CD8-positive, alpha-beta memory T cell (primary cell): ENCODE data around the gene GPR152. TPM values are rescaled to one million over a fixed set of nuclear protein-coding genes. Genes with fewer than 3 reads are reported as not detected.
"Not testable (repeated sequence)": the region's sequence is repeated elsewhere in the genome, so short reads cannot be mapped to it uniquely, and the experiment has no call there.

Source experiments
- CTCF ChIA-PET: fragments of 350-600 bp; sonication (Branson Sonifier 250); formaldehyde crosslinking; loops from one replicate; lab custom pipeline; 2021; ENCODE audit warnings: antibody characterized with exemption; lab: Charles Lee
- POLR2A ChIA-PET: fragments of 350-600 bp; sonication (Branson Sonifier 250); formaldehyde crosslinking; loops from one replicate; lab custom pipeline; 2021; ENCODE audit warnings: antibody characterized with exemption; lab: Charles Lee
- DNase-seq, 5 donors: peaks; one replicate each; pipeline versions ENCODE4 v3.0.0 to v3.0.0-alpha.2; 2020 to 2022; ENCODE audit warnings: mixed read lengths in 1 of 5
- H3K27ac ChIP-seq: one replicate; pipeline ENCODE4 v1.7.0; 2013; ENCODE audit warnings: low read depth, mild to moderate bottlenecking, low read length, moderate library complexity
- H3K27me3 ChIP-seq: 2 replicates; pipeline ENCODE4 v1.7.0; 2013; ENCODE audit warnings: low read length, mild to moderate bottlenecking; ENCODE audit not compliant: insufficient read depth, poor library complexity, severe bottlenecking
- H3K36me3 ChIP-seq: 2 replicates; pipeline ENCODE4 v1.7.0; 2013; ENCODE audit warnings: mild to moderate bottlenecking, low read length, moderate library complexity; ENCODE audit not compliant: insufficient read depth
- H3K4me1 ChIP-seq: 2 replicates; pipeline ENCODE4 v1.7.0; 2013; ENCODE audit warnings: mild to moderate bottlenecking, low read length, moderate library complexity; ENCODE audit not compliant: insufficient read depth
- H3K4me3 ChIP-seq: 2 replicates; pipeline ENCODE4 v1.7.0; 2013; ENCODE audit warnings: mild to moderate bottlenecking, low read length
- H3K9me3 ChIP-seq: 2 replicates; pipeline ENCODE4 v1.7.0; 2013; ENCODE audit warnings: mild to moderate bottlenecking, low read length
- H3K27ac Mint-ChIP-seq, 8 donors: one replicate each; pipeline ENCODE4 v1.8.0; 2020 to 2021; ENCODE audit warnings: mixed read lengths in 8 of 8, mild to moderate bottlenecking in 6 of 8, inconsistent platforms in 3 of 8, moderate library complexity in 3 of 8
- H3K27me3 Mint-ChIP-seq, 2 donors: one replicate each; pipeline ENCODE4 v1.8.0; 2020 to 2021; ENCODE audit warnings: mixed read lengths in 2 of 2, mild to moderate bottlenecking in 1 of 2, moderate library complexity in 1 of 2
- H3K36me3 Mint-ChIP-seq, 3 donors: one replicate each; pipeline ENCODE4 v1.8.0; 2020 to 2021; ENCODE audit warnings: mixed read lengths in 3 of 3, inconsistent platforms in 1 of 3, mild to moderate bottlenecking in 1 of 3
- H3K4me1 Mint-ChIP-seq, 3 donors: one replicate each; pipeline ENCODE4 v1.8.0; 2020 to 2021; ENCODE audit warnings: mixed read lengths in 3 of 3, inconsistent platforms in 1 of 3, mild to moderate bottlenecking in 1 of 3
- H3K4me3 Mint-ChIP-seq, 7 donors: one replicate each; pipeline ENCODE4 v1.8.0; 2020 to 2021; ENCODE audit warnings: mixed read lengths in 7 of 7, mild to moderate bottlenecking in 6 of 7, moderate library complexity in 4 of 7, inconsistent platforms in 2 of 7
- H3K9me3 Mint-ChIP-seq, 5 donors: one replicate each; pipeline ENCODE4 v1.8.0; 2020 to 2022; ENCODE audit warnings: mixed read lengths in 5 of 5, mild to moderate bottlenecking in 3 of 5, moderate library complexity in 2 of 5, inconsistent platforms in 1 of 5
- polyA plus RNA-seq: library from polyadenylated mRNA; unstranded; fragments of 300-500 nt; fragmentation: Illumina TruSeq; gene quantifications from one replicate; pipeline ENCODE4 v1.2.3, GENCODE V29; 2021
- total RNA-seq, 2 experiments: library from RNA; stranded (reverse); gene quantifications; one replicate each; pipeline ENCODE4 v1.2.3, GENCODE V29; 2021

Gene GPR152
- total and polyA plus RNA-seq, 3 experiments from 2014 or later, result 0.87 TPM; not detected in 2

DNA sequence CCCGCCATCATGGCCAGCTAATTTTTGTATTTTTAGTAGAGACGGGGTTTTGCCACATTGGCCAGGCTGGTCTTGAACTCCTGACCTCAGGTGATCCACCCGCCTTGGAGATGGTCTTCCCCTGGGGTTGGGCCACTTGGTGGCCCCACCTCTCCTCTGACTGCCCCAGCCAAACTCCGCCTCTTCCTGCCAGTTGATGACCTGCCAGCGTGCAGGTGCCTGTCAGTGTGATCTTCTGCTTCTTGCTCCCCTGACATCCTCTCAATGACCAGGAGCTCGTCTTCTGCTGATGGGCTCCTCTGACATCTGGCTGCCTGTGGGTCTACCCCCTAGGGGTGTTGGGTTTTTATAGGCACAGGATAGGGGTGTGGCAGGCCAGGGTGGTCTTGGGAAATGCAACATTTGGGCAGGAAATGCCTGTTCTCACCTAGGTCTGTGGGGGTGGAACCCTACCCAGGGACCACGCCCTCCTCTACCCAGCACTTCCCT, 33.4 kb upstream of the GPR152 start:
- Histone ChIP-seq H3K4me1 (peaks cover 57% of the 10 kb centered on the region), H3K4me3 (peak overlapping the region; percentile 41), H3K36me3 (peaks cover 21% of the 10 kb centered on the region)
- Mint-ChIP-seq H3K4me3 (peak overlapping the region; percentile 79 to 96 (median 87)), H3K27ac (peak overlapping the region; percentile 80 to 100 (median 94)), H3K4me1 (peaks cover 60 to 73% (median 63%) of the 10 kb centered on the region in 3 donors), H3K36me3 (peaks cover 4 to 55% (median 12%) of the 10 kb centered on the region in 3 donors)
- POLR2A ChIA-PET, result interaction anchor here (0.5 to 4.1 kb wide), 9 partner anchors 18 to 245 kb away, joined by 3 to 38 read pairs (median 4); partner anchors contain the start of genes PITPNM1, PTPRCAP and RAD9A
- H3K27ac ChIP-seq, H3K27me3 ChIP-seq, H3K9me3 ChIP-seq, H3K27me3 Mint-ChIP-seq, H3K9me3 Mint-ChIP-seq: not testable (repeated sequence)
- CTCF ChIA-PET, result interaction anchor here (0.9 to 3.2 kb wide), 7 partner anchors 17 to 135 kb away, joined by 3 to 15 read pairs (median 6); partner anchors contain the start of genes PITPNM1, PTPRCAP, RAD9A and TMEM134
- peak; percentile 28 to 64 (median 46) for DNase-seq

- ChIA-PET POLR2A (interaction anchor here (0.7 to 4.1 kb wide), 9 partner anchors 20 to 209 kb away, joined by 3 to 38 read pairs (median 7); partner anchors contain the start of genes PITPNM1, PPP1CA, PTPRCAP and RAD9A), CTCF (interaction anchor here (0.9 to 3.2 kb wide), 7 partner anchors 16 to 132 kb away, joined by 3 to 15 read pairs (median 5); partner anchors contain the start of genes PPP1CA, PTPRCAP and TMEM134)
- Histone ChIP-seq H3K36me3 (peaks cover 20% of the 10 kb centered on the region), H3K27me3 (no peaks in the 10 kb centered on the region), H3K4me1 (peaks cover 57% of the 10 kb centered on the region), H3K4me3 (peak overlapping the region; percentile 96), H3K9me3 (no peaks in the 10 kb centered on the region), H3K27ac (peak overlapping the region; percentile 80)
- peaks cover 4 to 45% (median 12%) of the 10 kb centered on the region in 3 donors for H3K36me3 Mint-ChIP-seq
- peaks cover 60 to 71% (median 62%) of the 10 kb centered on the region in 3 donors for H3K4me1 Mint-ChIP-seq
- DNase-seq, result peak; percentile 39 to 76 (median 57)
- H3K27me3 Mint-ChIP-seq, result no peaks in the 10 kb centered on the region
- peak overlapping the region; percentile 87 to 99 (median 95) for H3K4me3 Mint-ChIP-seq
- peak overlapping the region; percentile 90 to 100 (median 98) for H3K27ac Mint-ChIP-seq
- no peaks in the 10 kb centered on the region for H3K9me3 Mint-ChIP-seq
Measured at GRCh38 chr11:67484847-67485311, 32.4 kb upstream of the GPR152 start.

DNA sequence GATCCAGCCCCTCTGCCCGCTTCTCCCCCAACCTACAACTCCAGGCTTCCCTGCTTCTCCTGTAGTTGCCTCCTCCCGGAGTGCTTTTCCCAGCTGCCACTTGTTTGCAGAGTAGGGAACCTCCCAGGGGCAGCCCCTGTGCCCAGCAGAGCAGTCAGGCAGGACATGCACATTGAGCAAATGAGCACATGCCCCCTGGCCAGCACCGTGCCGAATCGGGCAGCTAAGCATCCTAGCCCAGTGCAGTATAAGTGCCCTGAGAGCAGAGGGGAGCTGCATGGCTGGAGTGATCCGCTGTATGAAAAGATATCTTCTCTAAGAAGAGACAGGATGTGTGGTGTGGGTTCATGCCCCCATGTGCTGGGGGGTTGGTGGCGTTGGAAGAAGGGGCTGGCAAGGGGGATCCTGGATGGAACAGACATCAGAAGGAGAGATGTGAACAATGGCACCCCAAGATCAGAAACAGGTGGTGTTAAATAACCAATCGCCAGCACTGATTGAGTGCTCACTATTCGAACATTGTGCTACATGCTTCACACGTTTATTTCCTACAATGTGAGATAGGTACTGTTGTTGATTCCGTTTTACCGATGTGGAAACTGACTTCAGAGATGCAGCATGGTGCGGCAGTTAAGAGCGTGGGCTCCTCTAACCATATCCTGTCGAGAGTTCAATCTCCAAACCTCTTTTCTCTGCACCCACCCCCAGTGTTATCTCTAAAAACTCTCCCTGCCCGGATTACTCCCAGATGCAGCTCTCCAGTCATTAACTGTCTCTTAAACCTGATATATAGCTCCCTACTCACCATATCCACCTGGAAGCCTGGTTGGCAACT, 31.5 kb upstream of the GPR152 start:
- peak overlapping the region; percentile 87 to 99 (median 95) for H3K4me3 Mint-ChIP-seq
- peaks cover 57% of the 10 kb centered on the region for H3K4me1 ChIP-seq
- peak overlapping the region; percentile 90 to 100 (median 98) for H3K27ac Mint-ChIP-seq

DNA sequence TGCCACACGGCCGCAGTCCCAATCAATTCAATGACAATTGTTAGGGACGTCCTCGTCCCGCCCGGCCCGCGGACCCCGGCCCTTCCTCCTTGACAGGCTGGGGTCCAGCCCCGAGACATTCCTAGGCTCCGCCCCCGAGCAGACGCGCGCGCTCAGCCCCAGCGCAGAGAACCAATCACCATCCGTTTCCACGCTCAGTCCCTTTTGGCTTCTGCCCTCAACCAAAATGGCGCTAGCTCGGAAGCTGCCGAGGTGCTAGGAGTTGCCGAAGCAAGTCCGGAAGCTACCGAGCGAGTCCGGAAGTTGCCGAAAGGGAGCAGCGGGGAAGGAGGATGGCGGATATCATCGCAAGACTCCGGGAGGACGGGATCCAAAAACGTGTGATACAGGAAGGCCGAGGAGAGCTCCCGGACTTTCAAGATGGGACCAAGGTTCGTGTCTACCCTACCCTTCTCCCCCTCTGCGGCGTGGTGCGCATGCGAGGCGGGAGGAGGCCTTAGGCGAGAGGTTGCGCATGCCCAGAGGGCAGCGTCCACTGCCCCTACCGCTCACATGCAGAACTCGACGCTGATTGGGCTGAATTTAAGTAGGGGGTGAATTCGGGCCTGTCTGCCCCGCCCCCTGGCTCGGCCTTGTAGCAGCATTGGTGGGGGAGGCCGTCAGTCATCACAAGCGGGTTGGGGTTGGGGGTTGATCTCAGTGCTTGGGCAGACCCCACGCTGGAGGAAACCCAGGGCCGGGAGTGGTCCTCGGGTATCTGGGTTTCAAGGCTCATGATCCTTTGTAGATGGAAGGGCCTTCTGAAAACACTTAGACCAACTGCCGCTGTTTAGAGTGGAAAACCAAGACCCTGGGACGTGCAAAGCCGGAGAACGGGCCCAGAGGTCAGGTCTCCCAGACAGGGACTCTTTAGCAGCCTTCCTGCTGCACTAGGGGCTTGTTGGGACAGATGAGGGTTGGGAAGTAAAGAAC, 30.6 kb upstream of the GPR152 start, which contains the start of gene AIP:
AIP (plus strand) TSS at position 200 of the 972 bp plus-strand sequence; CDS start at position 333, 133 bp downstream.
- Histone ChIP-seq H3K27ac (peak within 1 kb of the TSS; percentile 80), H3K9me3 (no peaks in the 10 kb centered on the region), H3K4me3 (peak within 1 kb of the TSS; percentile 96), H3K4me1 (peaks cover 51% of the 10 kb centered on the region), H3K27me3 (no peaks in the 10 kb centered on the region), H3K36me3 (peaks cover 11% of the 10 kb centered on the region)
- peak within 1 kb of the TSS; percentile 87 to 99 (median 95) for H3K4me3 Mint-ChIP-seq
- H3K27ac Mint-ChIP-seq, result peak within 1 kb of the TSS; percentile 90 to 100 (median 98)
- ChIA-PET POLR2A (interaction anchor here (0.6 to 4.1 kb wide), 19 partner anchors 9 to 1906 kb away, joined by 3 to 38 read pairs (median 5); partner anchors contain the start of genes PITPNM1, POLD4, PPP1CA and PTPRCAP), CTCF (interaction anchor here (0.7 to 3.2 kb wide), 15 partner anchors 9 to 166 kb away, joined by 3 to 15 read pairs (median 4); partner anchors contain the start of genes CDK2AP2, PITPNM1, PPP1CA and PTPRCAP)
- no peaks in the 10 kb centered on the region for H3K27me3 Mint-ChIP-seq
- H3K36me3 Mint-ChIP-seq, result peaks cover 4 to 31% (median 7%) of the 10 kb centered on the region in 3 donors
- DNase-seq, result peak; percentile 96 to 98 (median 96)
- no peaks in the 10 kb centered on the region for H3K9me3 Mint-ChIP-seq
- peaks cover 49 to 58% (median 57%) of the 10 kb centered on the region in 3 donors for H3K4me1 Mint-ChIP-seq

More for the DNA sequence above, 31.5 kb upstream of the GPR152 start:
- Mint-ChIP-seq H3K27me3 (no peaks in the 10 kb centered on the region), H3K9me3 (no peaks in the 10 kb centered on the region), H3K36me3 (peaks cover 4 to 40% (median 8%) of the 10 kb centered on the region in 3 donors), H3K4me1 (peaks cover 55 to 67% (median 58%) of the 10 kb centered on the region in 3 donors)
- CTCF ChIA-PET, result interaction anchor here (0.9 to 3.2 kb wide), 9 partner anchors 15 to 167 kb away, joined by 3 to 15 read pairs (median 4); partner anchors contain the start of genes PPP1CA, PTPRCAP and TMEM134
- POLR2A ChIA-PET, result interaction anchor here (1.0 to 4.1 kb wide), 13 partner anchors 8 to 243 kb away, joined by 3 to 38 read pairs (median 6); partner anchors contain the start of genes PITPNM1, POLD4, PPP1CA and PTPRCAP
- Histone ChIP-seq H3K27ac (peak overlapping the region; percentile 80), H3K36me3 (peaks cover 13% of the 10 kb centered on the region), H3K4me3 (peak overlapping the region; percentile 96), H3K27me3 (no peaks in the 10 kb centered on the region), H3K9me3 (no peaks in the 10 kb centered on the region)
- DNase-seq, result peak; percentile 24 to 85 (median 69)

DNA sequence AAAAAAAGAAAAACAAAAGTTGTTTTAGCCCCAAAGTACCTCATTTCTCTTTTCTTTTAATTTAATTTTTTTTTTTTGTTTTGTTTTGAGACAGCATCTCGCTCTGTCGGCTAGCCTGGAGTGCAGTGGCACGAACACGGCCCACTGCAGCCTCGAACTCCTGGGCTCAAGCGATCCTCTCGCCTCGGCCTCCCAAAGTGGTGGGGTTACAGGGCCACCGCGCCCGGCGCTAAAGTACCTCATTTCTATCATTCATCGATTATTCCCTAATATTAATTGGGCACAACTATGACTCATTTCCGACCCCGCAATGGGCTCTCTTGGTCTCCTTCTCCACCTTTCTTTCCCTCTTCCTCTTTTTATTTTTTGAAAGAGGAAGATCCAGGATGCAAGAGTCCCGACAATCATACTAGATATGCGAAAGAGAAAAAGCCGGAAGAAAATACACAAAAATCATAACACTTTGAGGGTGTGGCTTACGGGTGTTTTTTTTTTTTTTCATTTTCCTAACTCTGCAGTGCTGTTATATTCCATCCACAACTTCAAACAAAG, 29.8 kb upstream of the GPR152 start:
- Mint-ChIP-seq H3K27ac (peak overlapping the region; percentile 90 to 100 (median 98)), H3K36me3 (peaks cover 0 to 23% (median 0%) of the 10 kb centered on the region in 3 donors)
- H3K4me1 ChIP-seq, result peaks cover 44% of the 10 kb centered on the region

DNA sequence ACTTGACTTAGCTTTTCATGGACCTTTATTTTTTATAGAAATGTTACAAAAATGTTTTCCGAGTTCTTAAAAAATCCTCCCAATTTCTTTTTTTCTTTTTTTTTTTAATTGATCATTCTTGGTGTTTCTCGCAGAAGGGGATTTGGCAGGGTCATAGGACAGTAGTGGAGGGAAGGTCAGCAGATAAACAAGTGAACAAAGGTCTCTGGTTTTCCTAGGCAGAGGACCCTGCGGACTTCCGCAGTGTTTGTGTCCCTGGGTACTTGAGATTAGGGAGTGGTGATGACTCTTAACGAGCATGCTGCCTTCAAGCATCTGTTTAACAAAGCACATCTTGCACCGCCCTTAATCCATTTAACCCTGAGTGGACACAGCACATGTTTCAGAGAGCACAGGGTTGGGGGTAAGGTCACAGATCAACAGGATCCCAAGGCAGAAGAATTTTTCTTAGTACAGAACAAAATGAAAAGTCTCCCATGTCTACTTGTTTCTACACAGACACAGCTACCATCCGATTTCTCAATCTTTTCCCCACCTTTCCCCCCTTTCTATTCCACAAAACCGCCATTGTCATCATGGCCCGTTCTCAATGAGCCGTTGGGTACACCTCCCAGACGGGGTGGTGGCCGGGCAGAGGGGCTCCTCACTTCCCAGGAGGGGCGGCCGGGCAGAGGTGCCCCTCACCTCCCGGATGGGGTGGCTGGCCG, 25.0 kb upstream of the GPR152 start:
- POLR2A ChIA-PET, result interaction anchor here (0.6 kb wide), 2 partner anchors 13 to 333 kb away, joined by 3 to 7 read pairs; no protein-coding TSS in a partner anchor
- H3K4me1 Mint-ChIP-seq, H3K27me3 Mint-ChIP-seq, DNase-seq, H3K36me3 Mint-ChIP-seq, H3K36me3 ChIP-seq, H3K4me3 ChIP-seq, H3K27me3 ChIP-seq, H3K4me3 Mint-ChIP-seq, CTCF ChIA-PET, H3K4me1 ChIP-seq, H3K9me3 Mint-ChIP-seq, H3K9me3 ChIP-seq, H3K27ac Mint-ChIP-seq: not testable (repeated sequence)
- peak overlapping the region; percentile 16 for H3K27ac ChIP-seq

More for the DNA sequence above, 29.8 kb upstream of the GPR152 start:
- H3K9me3 Mint-ChIP-seq, result no peaks in the 10 kb centered on the region
- no peak for DNase-seq
- ChIA-PET POLR2A (interaction anchor here (0.6 to 4.1 kb wide), 15 partner anchors 9 to 1905 kb away, joined by 3 to 38 read pairs (median 5); partner anchors contain the start of genes PITPNM1, POLD4, PPP1CA and PTPRCAP), CTCF (interaction anchor here (0.8 to 2.5 kb wide), 12 partner anchors 22 to 131 kb away, joined by 3 to 13 read pairs (median 4); partner anchors contain the start of genes CDK2AP2, PITPNM1, PPP1CA and PTPRCAP)
- Histone ChIP-seq H3K9me3 (no peaks in the 10 kb centered on the region), H3K36me3 (peaks cover 4% of the 10 kb centered on the region), H3K4me3 (peak overlapping the region; percentile 96), H3K27ac (peak overlapping the region; percentile 80), H3K27me3 (no peaks in the 10 kb centered on the region)
- H3K4me3 Mint-ChIP-seq, result peak overlapping the region; percentile 87 to 99 (median 95)
- no peaks in the 10 kb centered on the region for H3K27me3 Mint-ChIP-seq
- H3K4me1 Mint-ChIP-seq, result peaks cover 42 to 50% (median 49%) of the 10 kb centered on the region in 3 donors
